SK-N-SH (cell line): ENCODE results near the gene ZNF584. TPM values are rescaled to one million over a fixed set of nuclear protein-coding genes. Genes with fewer than 3 reads are reported as not detected.
A peak's percentile ranks its signal among the peaks of the same experiment; 100 is the strongest.

Source experiments
- CTCF ChIA-PET: fragments of 300-600, 350-600 bp; formaldehyde crosslinking; extraction: SDS; loops from one replicate; lab custom pipeline; 2021; lab: Yijun Ruan, JAX
- POLR2A ChIA-PET: fragments of 350-600 bp; sonication (Branson Sonifier 250); formaldehyde crosslinking; extraction: SDS; loops from one replicate; lab custom pipeline; 2020; ENCODE audit warnings: antibody characterized with exemption, inconsistent platforms; lab: Yijun Ruan, JAX
- DNase-seq: peaks from one replicate; pipeline ENCODE4 v3.0.0; 2012
- H2AFZ ChIP-seq: fragments of 200-600 bp; sonication (generic); 2 replicates; pipeline ENCODE4 v1.8.1; 2016; ENCODE audit warnings: antibody characterized with exemption, mild to moderate bottlenecking, low read depth
- H3F3A ChIP-seq: fragments of 200-600 bp; sonication (generic); replicated peaks from 2 replicates; pipeline ENCODE3; 2016; ENCODE audit warnings: antibody characterized with exemption, mild to moderate bottlenecking; ENCODE audit not compliant: insufficient read depth
- H3K27ac ChIP-seq, 2 experiments: fragments of 200-500 bp in 1 of 2; fragments of 200-600 bp in 1 of 2; sonication (Bioruptor generic) in 1 of 2; sonication (generic), shearing (Covaris generic) in 1 of 2; 2 replicates each; pipeline versions ENCODE4 v1.5.1 to v1.6.1; 2014 to 2016; ENCODE audit warnings: low read depth in 2 of 2, inconsistent platforms in 1 of 2, low read length in 1 of 2, mild to moderate bottlenecking in 1 of 2, mixed read lengths in 1 of 2
- H3K27me3 ChIP-seq: fragments of 200-600 bp; sonication (generic), shearing (Covaris generic); 2 replicates; pipeline ENCODE4 v1.6.1; 2016; ENCODE audit warnings: mixed run types; ENCODE audit not compliant: insufficient read depth
- H3K36me3 ChIP-seq, 2 experiments: fragments of 200-500 bp in 1 of 2; fragments of 200-600 bp in 1 of 2; sonication (Bioruptor generic) in 1 of 2; sonication (generic) in 1 of 2; replicated peaks in 1 of 2; 2 replicates each; pipeline versions ENCODE3 to v1.5.1; 2014 to 2016; ENCODE audit warnings: low read length in 1 of 2, mild to moderate bottlenecking in 1 of 2; ENCODE audit not compliant: insufficient read depth in 2 of 2, control insufficient read depth in 1 of 2
- H3K4me1 ChIP-seq, 2 experiments: fragments of 200-500 bp in 1 of 2; fragments of 200-600 bp in 1 of 2; sonication (Bioruptor generic) in 1 of 2; sonication (generic), shearing (Covaris generic) in 1 of 2; 2 replicates each; pipeline versions ENCODE4 v1.5.1 to v1.6.1; 2014 to 2016; ENCODE audit warnings: low read depth in 1 of 2, low read length in 1 of 2, mixed run types in 1 of 2; ENCODE audit not compliant: insufficient read depth in 2 of 2, control insufficient read depth in 1 of 2
- H3K4me2 ChIP-seq: fragments of 200-600 bp; sonication (generic), shearing (Covaris generic); 2 replicates; pipeline ENCODE4 v1.6.1; 2017; ENCODE audit warnings: mixed run types
- H3K4me3 ChIP-seq, 2 experiments: fragments of 200-500 bp in 1 of 2; fragments of 200-600 bp in 1 of 2; sonication (Bioruptor generic) in 1 of 2; sonication (generic), shearing (Covaris generic) in 1 of 2; 2 replicates each; pipeline versions ENCODE4 v1.5.1 to v1.8.1; 2014 to 2016; ENCODE audit warnings: low read depth in 2 of 2, inconsistent platforms in 1 of 2, low read length in 1 of 2, mild to moderate bottlenecking in 1 of 2, mixed read lengths in 1 of 2, moderate library complexity in 1 of 2
- H3K79me2 ChIP-seq: fragments of 200-600 bp; sonication (generic); 2 replicates; pipeline ENCODE4 v1.8.1; 2017; ENCODE audit warnings: mild to moderate bottlenecking; ENCODE audit not compliant: insufficient read depth
- H3K9ac ChIP-seq: fragments of 200-600 bp; sonication (generic); 2 replicates; pipeline ENCODE4 v1.6.1; 2017; ENCODE audit warnings: mixed run types
- H3K9me2 ChIP-seq: fragments of 200-600 bp; sonication (generic); 2 replicates; pipeline ENCODE4 v1.6.1; 2017; ENCODE audit warnings: mixed run types
- H3K9me3 ChIP-seq: fragments of 200-600 bp; sonication (generic); 2 replicates; pipeline ENCODE4 v1.6.1; 2017; ENCODE audit warnings: mixed run types, mild to moderate bottlenecking, moderate library complexity
- H4K20me1 ChIP-seq: fragments of 200-600 bp; sonication (generic); 2 replicates; pipeline ENCODE4 v1.6.1; 2017; ENCODE audit warnings: mild to moderate bottlenecking, mixed run types; ENCODE audit not compliant: insufficient read depth
- CHD2 ChIP-seq: fragments of 150-350 bp; IDR thresholded peaks from 2 replicates; pipeline ENCODE4 v1.6.1; 2018; ENCODE audit warnings: low read length; ENCODE audit not compliant: partially characterized antibody
- EP300 ChIP-seq, 2 experiments: IDR thresholded peaks; 2 replicates each; pipeline versions ENCODE4 v1.4.0 to v1.6.1; 2012; ENCODE audit warnings: borderline replicate concordance in 1 of 2, low read depth in 1 of 2, low read length in 1 of 2
- EZH2phosphoT487 ChIP-seq: fragments of 200-600 bp; sonication (generic); IDR thresholded peaks from 2 replicates; pipeline ENCODE4 v1.6.1; 2017; ENCODE audit warnings: low read depth, mixed run types, mild to moderate bottlenecking, antibody characterized with exemption, moderate library complexity, borderline replicate concordance
- FOSL2 ChIP-seq: IDR thresholded peaks from 2 replicates; pipeline ENCODE4 v1.4.0; 2012; ENCODE audit warnings: low read depth, mild to moderate bottlenecking, moderate library complexity, borderline replicate concordance
- GATA2 ChIP-seq: sonication (generic); formaldehyde crosslinking; IDR thresholded peaks from 2 replicates; pipeline ENCODE4 v1.5.0; 2020; ENCODE audit warnings: mild to moderate bottlenecking, missing genetic modification reagents
- NRF1 ChIP-seq: IDR thresholded peaks from 2 replicates; pipeline ENCODE4 v1.6.1; 2012; ENCODE audit warnings: low read depth, mild to moderate bottlenecking, low read length
- POLR2AphosphoS5 ChIP-seq: IDR thresholded peaks from 2 replicates; pipeline ENCODE4 v1.6.1; 2012; ENCODE audit warnings: low read depth, low read length
- RAD21 ChIP-seq: IDR thresholded peaks from 2 replicates; pipeline ENCODE4 v1.6.1; 2012; ENCODE audit warnings: mild to moderate bottlenecking, low read length
- RCOR1 ChIP-seq: fragments of 150-350 bp; IDR thresholded peaks from 2 replicates; pipeline ENCODE4 v1.6.1; 2017; ENCODE audit warnings: antibody characterized with exemption, low read length
- RFX5 ChIP-seq: IDR thresholded peaks from 2 replicates; pipeline ENCODE4 v1.6.1; 2012; ENCODE audit warnings: mild to moderate bottlenecking, improper control_type of control experiment, low read length
- RXRA ChIP-seq: IDR thresholded peaks from 2 replicates; pipeline ENCODE4 v1.4.0; 2012; ENCODE audit warnings: low read depth, mild to moderate bottlenecking, borderline replicate concordance
- SIN3A ChIP-seq: IDR thresholded peaks from 2 replicates; pipeline ENCODE4 v1.6.1; 2012; ENCODE audit warnings: low read depth, mild to moderate bottlenecking, low read length, moderate library complexity, borderline replicate concordance
- TCF12 ChIP-seq: IDR thresholded peaks from 2 replicates; pipeline ENCODE4 v1.4.0; 2012
- WGBS: methylation state at CpG from one replicate; pipeline ENCODE4 v1.1.6; 2017; ENCODE audit warnings: low lambda C conversion rate; 5-methylcytosine and 5-hydroxymethylcytosine counted together
- polyA plus RNA-seq, 3 experiments: library from polyadenylated mRNA; depleted of rRNA; stranded (reverse); fragments of >200 nt; gene quantifications; 2 replicates each; pipeline ENCODE4 v1.2.3, GENCODE V29; 2012
- TF ChIP-seq, protein P1 (sequence below): fragments of 200-600 bp; sonication (generic); IDR thresholded peaks from 2 replicates; pipeline ENCODE4 v1.6.1; 2017; ENCODE audit warnings: antibody characterized with exemption, mild to moderate bottlenecking, moderate library complexity
- TF ChIP-seq, protein P2 (sequence below): IDR thresholded peaks from 2 replicates; pipeline ENCODE4 v1.4.0; 2012; ENCODE audit warnings: low read depth, borderline replicate concordance
- TF ChIP-seq, protein P3 (sequence below): IDR thresholded peaks from 2 replicates; pipeline ENCODE4 v1.6.1; 2012; ENCODE audit warnings: mild to moderate bottlenecking, low read depth, low read length, moderate library complexity
- TF ChIP-seq, protein P4 (sequence below): IDR thresholded peaks from 2 replicates; pipeline ENCODE4; 2012
- TF ChIP-seq, protein P5 (sequence below): fragments of 150-350 bp; IDR thresholded peaks from 2 replicates; pipeline ENCODE4 v1.6.1; 2016; ENCODE audit warnings: mild to moderate bottlenecking, low read depth, low read length

The ZNF584 gene
- polyA plus RNA-seq, 1 of the 3 experiments (the other 2 are of a cell fraction), result 9.4 TPM

- Histone ChIP-seq H4K20me1 (peaks cover 24% of the 10 kb centered on the region), H3K9ac (peak overlapping the region; percentile 91), H3K27ac (peak overlapping the region; percentile 95 to 99), H3K79me2 (peaks cover 68% of the 10 kb centered on the region), H2AFZ (no peak overlapping the region), H3F3A (peaks cover 7% of the 10 kb centered on the region), H3K9me3 (no peaks in the 10 kb centered on the region), H3K4me2 (peak overlapping the region; percentile 85), H3K27me3 (no peaks in the 10 kb centered on the region), H3K36me3 (peaks cover 20 to 28% of the 10 kb centered on the region in 2 experiments), H3K4me1 (peaks cover 21 to 31% of the 10 kb centered on the region in 2 experiments; a peak in 3 of 4 replicates), H3K4me3 (peak overlapping the region; percentile 87 to 92), H3K9me2 (no peaks in the 10 kb centered on the region)
- TF ChIP-seq RCOR1 (no peak), NRF1 (no peak), POLR2AphosphoS5 (no peak), SIN3A (no peak), FOSL2 (no peak), EZH2phosphoT487 (no peak), GATA2 (no peak), TCF12 (no peak), RXRA (no peak), RAD21 (no peak), RFX5 (no peak), EP300 (IDR thresholded peaks at IDR 0.05; ENCODE audit: borderline replicate concordance in 1 of 2, low read depth in 1 of 2, low read length in 1 of 2) (no peak), CHD2 (no peak)
- TF ChIP-seq, protein P1, sequence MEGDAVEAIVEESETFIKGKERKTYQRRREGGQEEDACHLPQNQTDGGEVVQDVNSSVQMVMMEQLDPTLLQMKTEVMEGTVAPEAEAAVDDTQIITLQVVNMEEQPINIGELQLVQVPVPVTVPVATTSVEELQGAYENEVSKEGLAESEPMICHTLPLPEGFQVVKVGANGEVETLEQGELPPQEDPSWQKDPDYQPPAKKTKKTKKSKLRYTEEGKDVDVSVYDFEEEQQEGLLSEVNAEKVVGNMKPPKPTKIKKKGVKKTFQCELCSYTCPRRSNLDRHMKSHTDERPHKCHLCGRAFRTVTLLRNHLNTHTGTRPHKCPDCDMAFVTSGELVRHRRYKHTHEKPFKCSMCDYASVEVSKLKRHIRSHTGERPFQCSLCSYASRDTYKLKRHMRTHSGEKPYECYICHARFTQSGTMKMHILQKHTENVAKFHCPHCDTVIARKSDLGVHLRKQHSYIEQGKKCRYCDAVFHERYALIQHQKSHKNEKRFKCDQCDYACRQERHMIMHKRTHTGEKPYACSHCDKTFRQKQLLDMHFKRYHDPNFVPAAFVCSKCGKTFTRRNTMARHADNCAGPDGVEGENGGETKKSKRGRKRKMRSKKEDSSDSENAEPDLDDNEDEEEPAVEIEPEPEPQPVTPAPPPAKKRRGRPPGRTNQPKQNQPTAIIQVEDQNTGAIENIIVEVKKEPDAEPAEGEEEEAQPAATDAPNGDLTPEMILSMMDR, result no peak
- TF ChIP-seq, protein P2, sequence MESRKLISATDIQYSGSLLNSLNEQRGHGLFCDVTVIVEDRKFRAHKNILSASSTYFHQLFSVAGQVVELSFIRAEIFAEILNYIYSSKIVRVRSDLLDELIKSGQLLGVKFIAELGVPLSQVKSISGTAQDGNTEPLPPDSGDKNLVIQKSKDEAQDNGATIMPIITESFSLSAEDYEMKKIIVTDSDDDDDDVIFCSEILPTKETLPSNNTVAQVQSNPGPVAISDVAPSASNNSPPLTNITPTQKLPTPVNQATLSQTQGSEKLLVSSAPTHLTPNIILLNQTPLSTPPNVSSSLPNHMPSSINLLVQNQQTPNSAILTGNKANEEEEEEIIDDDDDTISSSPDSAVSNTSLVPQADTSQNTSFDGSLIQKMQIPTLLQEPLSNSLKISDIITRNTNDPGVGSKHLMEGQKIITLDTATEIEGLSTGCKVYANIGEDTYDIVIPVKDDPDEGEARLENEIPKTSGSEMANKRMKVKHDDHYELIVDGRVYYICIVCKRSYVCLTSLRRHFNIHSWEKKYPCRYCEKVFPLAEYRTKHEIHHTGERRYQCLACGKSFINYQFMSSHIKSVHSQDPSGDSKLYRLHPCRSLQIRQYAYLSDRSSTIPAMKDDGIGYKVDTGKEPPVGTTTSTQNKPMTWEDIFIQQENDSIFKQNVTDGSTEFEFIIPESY, result no peak
- TF ChIP-seq, protein P3, sequence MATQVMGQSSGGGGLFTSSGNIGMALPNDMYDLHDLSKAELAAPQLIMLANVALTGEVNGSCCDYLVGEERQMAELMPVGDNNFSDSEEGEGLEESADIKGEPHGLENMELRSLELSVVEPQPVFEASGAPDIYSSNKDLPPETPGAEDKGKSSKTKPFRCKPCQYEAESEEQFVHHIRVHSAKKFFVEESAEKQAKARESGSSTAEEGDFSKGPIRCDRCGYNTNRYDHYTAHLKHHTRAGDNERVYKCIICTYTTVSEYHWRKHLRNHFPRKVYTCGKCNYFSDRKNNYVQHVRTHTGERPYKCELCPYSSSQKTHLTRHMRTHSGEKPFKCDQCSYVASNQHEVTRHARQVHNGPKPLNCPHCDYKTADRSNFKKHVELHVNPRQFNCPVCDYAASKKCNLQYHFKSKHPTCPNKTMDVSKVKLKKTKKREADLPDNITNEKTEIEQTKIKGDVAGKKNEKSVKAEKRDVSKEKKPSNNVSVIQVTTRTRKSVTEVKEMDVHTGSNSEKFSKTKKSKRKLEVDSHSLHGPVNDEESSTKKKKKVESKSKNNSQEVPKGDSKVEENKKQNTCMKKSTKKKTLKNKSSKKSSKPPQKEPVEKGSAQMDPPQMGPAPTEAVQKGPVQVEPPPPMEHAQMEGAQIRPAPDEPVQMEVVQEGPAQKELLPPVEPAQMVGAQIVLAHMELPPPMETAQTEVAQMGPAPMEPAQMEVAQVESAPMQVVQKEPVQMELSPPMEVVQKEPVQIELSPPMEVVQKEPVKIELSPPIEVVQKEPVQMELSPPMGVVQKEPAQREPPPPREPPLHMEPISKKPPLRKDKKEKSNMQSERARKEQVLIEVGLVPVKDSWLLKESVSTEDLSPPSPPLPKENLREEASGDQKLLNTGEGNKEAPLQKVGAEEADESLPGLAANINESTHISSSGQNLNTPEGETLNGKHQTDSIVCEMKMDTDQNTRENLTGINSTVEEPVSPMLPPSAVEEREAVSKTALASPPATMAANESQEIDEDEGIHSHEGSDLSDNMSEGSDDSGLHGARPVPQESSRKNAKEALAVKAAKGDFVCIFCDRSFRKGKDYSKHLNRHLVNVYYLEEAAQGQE, result no peak
- TF ChIP-seq, protein P4, sequence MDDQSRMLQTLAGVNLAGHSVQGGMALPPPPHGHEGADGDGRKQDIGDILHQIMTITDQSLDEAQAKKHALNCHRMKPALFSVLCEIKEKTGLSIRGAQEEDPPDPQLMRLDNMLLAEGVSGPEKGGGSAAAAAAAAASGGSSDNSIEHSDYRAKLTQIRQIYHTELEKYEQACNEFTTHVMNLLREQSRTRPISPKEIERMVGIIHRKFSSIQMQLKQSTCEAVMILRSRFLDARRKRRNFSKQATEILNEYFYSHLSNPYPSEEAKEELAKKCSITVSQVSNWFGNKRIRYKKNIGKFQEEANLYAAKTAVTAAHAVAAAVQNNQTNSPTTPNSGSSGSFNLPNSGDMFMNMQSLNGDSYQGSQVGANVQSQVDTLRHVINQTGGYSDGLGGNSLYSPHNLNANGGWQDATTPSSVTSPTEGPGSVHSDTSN, result no peak
- TF ChIP-seq, protein P5, sequence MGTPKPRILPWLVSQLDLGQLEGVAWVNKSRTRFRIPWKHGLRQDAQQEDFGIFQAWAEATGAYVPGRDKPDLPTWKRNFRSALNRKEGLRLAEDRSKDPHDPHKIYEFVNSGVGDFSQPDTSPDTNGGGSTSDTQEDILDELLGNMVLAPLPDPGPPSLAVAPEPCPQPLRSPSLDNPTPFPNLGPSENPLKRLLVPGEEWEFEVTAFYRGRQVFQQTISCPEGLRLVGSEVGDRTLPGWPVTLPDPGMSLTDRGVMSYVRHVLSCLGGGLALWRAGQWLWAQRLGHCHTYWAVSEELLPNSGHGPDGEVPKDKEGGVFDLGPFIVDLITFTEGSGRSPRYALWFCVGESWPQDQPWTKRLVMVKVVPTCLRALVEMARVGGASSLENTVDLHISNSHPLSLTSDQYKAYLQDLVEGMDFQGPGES, result no peak
- CTCF ChIA-PET, result no interaction called here
- no peak for DNase-seq
- POLR2A ChIA-PET, result interaction anchor here (2.1 kb wide), 1 partner anchor 23 kb away, joined by 6 read pairs; the partner anchor contains the start of gene ZNF497
- 14% methylated on average over 21 of the region's 36 CpGs for WGBS
These were observed 22.4 kb upstream of the ZNF584 start for GRCh38 chr19:58385891-58386575.
